ENCODE data around the gene AKAP13. TPM values are rescaled to one million over a fixed set of nuclear protein-coding genes. Genes with fewer than 3 reads are reported as not detected.
"Not testable (repeated sequence)": the region's sequence is repeated elsewhere in the genome, so short reads cannot be mapped to it uniquely, and the experiment has no call there.

The AKAP13 gene
- polyA plus RNA-seq, 1 donor, result 71.1 TPM

DNA sequence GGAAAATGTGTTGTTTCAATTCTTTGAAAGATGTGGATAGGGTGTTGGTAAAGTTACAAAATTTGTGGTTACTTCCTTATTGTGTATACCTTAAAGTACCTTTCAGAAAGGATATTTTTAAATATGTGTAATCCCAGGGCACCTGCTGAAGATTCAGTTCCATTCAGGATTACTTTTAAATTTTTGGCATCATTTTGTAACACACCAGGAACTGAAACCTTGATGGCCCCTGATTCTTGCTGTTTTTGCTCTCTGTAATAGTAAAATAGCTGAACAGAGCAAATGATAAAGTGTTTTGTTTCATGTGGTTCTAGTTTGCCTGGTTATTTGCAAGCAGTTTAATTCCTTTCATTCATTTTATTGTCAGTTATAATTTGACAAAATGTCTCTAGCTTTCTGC is 253.5 kb downstream of the AKAP13 start:
- DNase-seq, result no peak

DNA sequence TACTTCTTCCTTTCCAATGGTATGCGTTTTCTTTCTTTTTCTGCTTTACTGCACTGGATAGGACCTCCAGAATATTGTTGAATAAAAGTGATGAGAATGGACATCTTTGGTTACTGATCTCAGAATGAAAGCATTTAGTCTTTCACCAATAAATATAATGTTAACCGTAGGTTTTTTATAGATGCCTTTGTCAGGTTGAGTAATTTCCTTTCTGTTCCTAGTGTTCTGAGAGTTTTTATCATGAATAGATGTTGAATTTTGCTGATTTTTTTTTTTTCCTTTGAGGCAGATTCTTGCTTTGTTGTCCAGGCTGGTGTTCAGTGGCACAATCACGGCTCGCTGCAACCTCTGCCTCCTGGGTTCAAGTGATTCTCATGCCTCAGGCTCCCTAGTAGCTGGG is 255.9 kb downstream of the AKAP13 start:
- no peak for DNase-seq

GRCh38 chr15:85639752-85640381 is 259.5 kb downstream of the AKAP13 start:
- no peak for DNase-seq

DNA sequence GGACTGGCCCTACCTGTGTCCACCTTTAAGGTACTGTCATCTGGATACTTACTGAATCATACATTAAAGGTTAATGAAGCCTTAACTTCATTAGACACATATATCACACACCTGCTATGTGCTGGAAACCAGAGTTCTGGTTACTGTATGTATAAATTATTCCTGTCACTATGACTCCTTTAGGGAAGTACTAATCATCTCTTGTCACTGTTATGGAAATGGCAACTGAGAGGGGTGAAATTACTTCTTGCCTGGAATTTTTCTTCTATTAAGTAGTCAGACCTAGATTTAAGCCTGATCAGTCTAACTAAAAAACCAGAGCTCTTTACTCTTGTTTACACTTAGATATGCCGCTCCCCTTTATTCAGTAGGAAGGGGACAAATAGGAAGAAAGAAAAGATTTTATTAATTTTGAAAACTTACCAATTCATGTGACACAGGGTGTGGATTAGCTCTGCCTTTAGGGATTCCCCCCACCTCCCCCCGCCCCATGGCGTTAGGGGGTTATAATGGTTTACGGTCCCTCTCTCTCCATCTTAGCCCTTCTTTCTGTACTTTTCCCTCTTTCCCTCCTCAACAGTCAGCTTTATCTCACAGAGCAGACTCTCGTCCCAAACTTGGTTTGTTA is 261.8 kb downstream of the AKAP13 start:
- no peak for DNase-seq

GRCh38 chr15:85642693-85643066 is 262.3 kb downstream of the AKAP13 start:
- DNase-seq, result peak; percentile 95

- DNase-seq, result no peak
Observed at GRCh38 chr15:85646538-85647091, 266.2 kb downstream of the AKAP13 start.

DNA sequence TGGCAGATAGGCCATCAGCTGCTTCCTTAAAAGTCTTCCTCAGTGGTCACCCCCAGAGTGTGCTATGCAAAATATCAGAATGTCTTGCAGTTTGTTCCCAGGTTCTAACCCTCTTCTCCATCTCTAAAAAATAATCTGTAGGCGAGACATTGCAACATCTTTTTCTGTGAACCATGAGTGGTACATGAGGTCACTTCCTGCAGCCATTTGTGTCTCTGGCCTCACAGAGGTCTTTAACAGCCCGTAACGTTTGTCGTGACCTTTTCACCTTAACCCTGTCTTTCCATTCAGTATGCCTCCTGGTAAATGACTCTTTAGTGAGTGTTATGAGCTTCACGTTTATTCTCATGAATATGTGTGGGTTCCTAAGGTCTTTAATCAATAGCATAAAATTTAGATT is 269.0 kb downstream of the AKAP13 start:
- no peak for DNase-seq

DNA sequence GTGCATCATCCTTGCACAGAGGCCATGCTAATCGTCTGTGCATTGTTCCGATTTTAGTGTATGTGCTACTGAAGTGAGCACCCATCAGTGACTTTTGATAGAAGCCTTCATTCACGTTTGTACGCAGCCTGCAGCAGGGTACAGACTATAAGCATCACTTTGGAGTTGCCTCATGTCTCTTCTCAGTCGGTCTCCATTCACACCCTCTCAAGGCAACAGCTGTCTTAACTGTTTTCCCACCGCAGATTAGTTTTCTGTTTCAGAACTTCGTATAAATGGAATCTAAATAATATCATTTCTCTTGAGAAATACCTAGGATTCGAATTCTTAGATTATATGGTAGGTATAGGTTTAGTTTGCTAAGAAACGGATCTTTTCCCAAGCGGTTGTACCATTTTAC is 271.1 kb downstream of the AKAP13 start:
- DNase-seq, result no peak

GRCh38 chr15:85652457-85652856 is 272.1 kb downstream of the AKAP13 start:
- DNase-seq, result no peak

GRCh38 chr15:85657132-85657531 is 276.7 kb downstream of the AKAP13 start:
- no peak for DNase-seq

DNA sequence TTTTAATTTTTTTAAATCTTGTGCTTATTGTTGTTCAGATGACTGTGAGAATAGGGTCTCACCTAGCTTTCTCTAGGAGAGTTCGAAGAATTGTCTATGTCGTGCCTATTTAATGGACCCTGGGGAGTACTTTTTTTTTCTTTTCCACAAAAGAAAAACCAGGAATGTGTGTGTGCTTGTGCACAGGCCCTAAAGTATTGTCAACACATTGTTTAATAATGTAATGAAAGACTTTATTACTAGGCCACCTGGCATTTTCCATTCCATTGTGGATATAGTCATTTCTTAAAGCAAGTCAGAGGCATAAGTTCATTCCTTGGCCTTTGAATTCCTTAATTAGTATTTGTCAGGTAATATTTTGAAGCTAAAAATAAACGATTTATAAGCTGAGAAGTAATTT is 278.4 kb downstream of the AKAP13 start:
- DNase-seq, result no peak

DNA sequence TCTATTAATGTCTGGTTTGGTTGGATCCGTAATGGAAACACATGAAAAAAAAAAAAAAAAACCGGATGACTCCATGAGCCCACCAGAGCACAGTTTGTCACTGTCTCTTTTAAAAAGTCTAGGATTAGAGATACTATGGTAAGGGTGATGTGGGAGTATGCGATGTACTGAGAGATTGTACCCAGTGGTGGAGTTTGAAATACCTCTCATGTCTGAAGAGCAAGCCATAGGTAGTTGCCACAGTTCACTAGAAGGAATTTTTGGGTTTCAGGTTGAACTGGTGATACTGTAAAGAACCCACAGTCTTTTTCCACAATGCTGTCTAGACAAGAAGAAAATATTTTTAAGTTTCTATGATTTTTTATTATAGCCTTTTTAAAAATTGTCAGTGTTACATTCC is 281.5 kb downstream of the AKAP13 start:
- no peak for DNase-seq

DNA sequence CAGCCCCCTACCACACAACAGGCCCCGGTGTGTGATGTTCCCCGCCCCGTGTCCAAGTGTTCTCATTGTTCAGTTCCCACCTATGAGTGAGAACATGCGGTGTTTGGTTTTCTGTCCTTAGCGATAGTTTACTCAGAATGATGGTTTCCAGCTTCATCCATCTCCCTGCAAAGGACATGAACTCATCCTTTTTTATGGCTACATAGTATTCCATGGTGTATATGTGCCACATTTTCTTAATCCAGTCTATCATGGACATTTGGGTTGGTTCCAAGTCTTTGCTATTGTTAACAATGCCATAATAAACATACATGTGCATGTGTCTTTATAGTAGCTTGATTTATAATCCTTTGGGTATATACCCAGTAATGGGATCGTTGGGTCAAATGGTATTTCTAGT is 285.3 kb downstream of the AKAP13 start:
- DNase-seq, result not testable (repeated sequence)

DNA sequence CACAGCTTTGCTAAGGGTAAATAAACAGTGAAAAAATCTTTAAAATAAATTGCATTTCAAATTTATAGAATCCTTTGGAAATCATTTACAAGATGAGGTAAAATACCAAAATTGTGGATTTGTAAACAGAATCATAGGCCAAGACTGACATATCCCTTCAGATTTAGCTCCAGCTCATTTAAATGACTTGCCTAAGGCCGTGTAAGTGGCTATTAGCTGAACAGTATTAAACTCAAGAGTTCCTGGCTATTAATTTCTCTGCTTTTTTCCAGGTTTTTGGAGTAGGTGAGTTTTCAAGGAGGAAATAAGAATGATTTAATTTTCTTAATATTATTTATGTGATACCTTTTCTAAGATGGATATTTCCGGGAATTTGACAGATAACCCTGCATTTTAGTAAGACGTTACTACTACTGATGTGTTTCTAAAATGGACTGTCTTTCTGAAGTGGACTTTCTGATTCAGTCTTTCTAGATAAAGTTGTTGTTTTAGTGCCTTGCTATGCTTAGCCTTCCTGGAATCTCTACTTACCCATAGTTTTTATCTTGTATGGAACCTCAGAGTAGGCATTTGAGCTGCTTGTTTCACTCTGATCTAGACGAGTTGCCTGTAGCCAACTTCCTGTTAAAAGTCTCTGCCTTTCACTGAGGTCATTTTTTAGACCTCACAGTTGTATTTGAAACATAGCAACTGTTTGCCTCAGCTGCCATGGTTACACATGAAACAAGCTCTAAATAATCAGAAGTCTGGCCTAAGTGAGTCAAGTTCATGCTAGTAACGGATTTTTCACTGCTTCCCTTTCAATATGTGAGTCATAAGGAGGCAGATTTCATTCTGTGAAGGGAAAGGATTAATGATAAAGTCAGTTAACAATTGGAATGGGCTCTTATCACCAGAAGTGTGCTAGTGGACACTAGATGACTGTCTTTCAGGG is 287.4 kb downstream of the AKAP13 start:
- DNase-seq, result peak; percentile 87

- no peak for DNase-seq
Observed at GRCh38 chr15:85671156-85671555, 290.8 kb downstream of the AKAP13 start.

- DNase-seq, result no peak
Observed at GRCh38 chr15:85672332-85673084, 292.1 kb downstream of the AKAP13 start.

- peak; percentile 26 for DNase-seq
Observed at GRCh38 chr15:85673326-85673725, 292.9 kb downstream of the AKAP13 start.

GRCh38 chr15:85676342-85677098 is 296.1 kb downstream of the AKAP13 start:
- no peak for DNase-seq

DNA sequence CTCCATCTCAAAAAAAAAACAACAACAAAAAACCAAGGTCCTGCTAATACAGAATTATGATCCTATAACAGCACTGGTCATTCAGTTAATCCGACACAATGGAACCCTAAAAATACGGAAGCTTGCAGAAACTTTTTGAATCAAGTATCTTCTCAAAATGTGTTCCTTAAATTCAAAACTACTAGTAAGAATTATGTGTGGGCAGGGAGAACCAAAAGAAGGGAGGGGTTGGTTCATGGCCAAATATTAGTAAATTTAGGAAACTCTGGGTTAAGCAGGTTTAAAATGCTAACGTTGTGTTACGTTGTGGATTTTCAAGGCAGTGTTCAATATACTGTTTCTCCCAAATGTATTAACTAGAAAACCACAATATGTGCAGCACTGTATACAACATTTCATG is 298.8 kb downstream of the AKAP13 start:
- no peak for DNase-seq

GRCh38 chr15:85681386-85681785 is 301.0 kb downstream of the AKAP13 start:
- DNase-seq, result no peak

DNA sequence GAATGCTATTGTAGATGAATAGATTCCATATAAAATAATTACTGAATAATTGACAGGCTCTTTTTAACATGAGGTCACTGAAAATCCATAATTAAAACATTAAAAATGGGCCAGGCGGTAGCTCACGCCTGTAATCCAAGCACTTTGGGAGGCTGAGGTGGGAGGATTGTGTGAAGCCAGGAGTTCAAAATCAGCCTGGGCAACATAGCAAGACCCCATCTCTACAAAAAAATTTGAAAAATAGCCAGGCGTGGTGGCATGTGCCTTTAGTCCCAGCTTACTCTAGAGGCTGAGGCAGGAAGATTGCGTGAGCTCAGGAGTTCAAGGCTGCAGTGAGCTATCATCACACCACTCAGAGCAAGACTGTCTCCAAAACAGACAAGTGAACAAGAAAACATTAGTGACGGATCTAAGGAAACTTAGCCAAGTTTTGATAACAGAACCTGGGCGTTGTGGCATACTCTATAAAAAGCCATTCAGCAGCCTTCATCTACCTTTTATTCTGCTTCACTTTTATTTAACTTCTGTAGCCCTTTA is 303.8 kb downstream of the AKAP13 start:
- DNase-seq, result no peak

Measured in hindlimb muscle (tissue), 1 donor.